ENCODE results near the gene YJEFN3. TPM values are rescaled to one million over a fixed set of nuclear protein-coding genes. Genes with fewer than 3 reads are reported as not detected.

YJEFN3 gene
- polyA plus RNA-seq, 2 of the 4 experiments (the other 2 are of a cell fraction), result 3.2 to 7.2 TPM

- TF ChIP-seq KDM5A (IDR thresholded peaks at IDR 0.05), result no peak
- TF ChIP-seq HDAC2 (IDR thresholded peaks at IDR 0.05), result no peak
- TF ChIP-seq CEBPB (IDR thresholded peaks at IDR 0.05), result no peak
- TF ChIP-seq MAX (IDR thresholded peaks at IDR 0.05), result no peak
- no peak for TF ChIP-seq KDM1A (IDR thresholded peaks at IDR 0.05; ENCODE audit: low read depth)
- no peak for TF ChIP-seq NFE2L2 (conservative IDR thresholded peaks at IDR 0.05; ENCODE audit: low read length)
- no peak for TF ChIP-seq ZC3H11A (IDR thresholded peaks at IDR 0.05)
- TF ChIP-seq JUNB (IDR thresholded peaks at IDR 0.05), result no peak
These were observed 38.9 kb upstream of the YJEFN3 start (continued) for GRCh38 chr19:19489804-19490204.

- TF ChIP-seq RAD21 (conservative IDR thresholded peaks at IDR 0.05 in 1 of 2, IDR thresholded peaks at IDR 0.05 in 1 of 2) (peak; percentile 70 to 73), FOSL2 (IDR thresholded peaks at IDR 0.05) (no peak), FOSL2 (CRISPR knock-in tag; IDR thresholded peaks at IDR 0.05) (no peak), SMC3 (IDR thresholded peaks at IDR 0.05) (peak; percentile 49), CTCF (IDR thresholded peaks at IDR 0.05) (peak; percentile 69)
- WGBS (ENCODE audit: missing lambda C conversion rate), result 32% methylated on average over 17 of the region's 20 CpGs
- H3K4me1 ChIP-seq, result peaks cover 20% of the 10 kb centered on the region; the same call in 2 of the 3 replicates
- H3K27ac ChIP-seq, result peak overlapping the region in 1 of 2 experiments; percentile 72; a peak in 2 of 6 replicates
- DNase-seq (ENCODE audit: low read depth in 1 of 2, low spot score in 1 of 2) (peak; percentile 66 to 74), FAIRE-seq (no peak), ATAC-seq (peak; percentile 64 to 72)
- no peaks in the 10 kb centered on the region for H3K9me3 ChIP-seq
- no peak overlapping the region for H3K4me3 ChIP-seq
- ChIA-PET POLR2A (interaction anchor here (1.8 kb wide), 1 partner anchor 105 kb away, joined by 8 read pairs; no protein-coding TSS in a partner anchor), CTCF (interaction anchor here (0.6 to 4.9 kb wide), 44 partner anchors 9 to 443 kb away, joined by 3 to 53 read pairs (median 5); partner anchors contain the start of genes GATAD2A, NDUFA13 and TSSK6)
- H3K4me2 ChIP-seq, result 0 out of 3 replicates have a peak overlapping the region, but pooled peaks have one; percentile 16
These were observed 38.3 kb upstream of the YJEFN3 start for GRCh38 chr19:19490214-19490968.

GRCh38 chr19:19491321-19492025 lies 37.2 kb upstream of the YJEFN3 start:
- no peak overlapping the region for H3K27ac ChIP-seq
- DNase-seq (ENCODE audit: low read depth in 1 of 2, low spot score in 1 of 2), result no peak
- no peak for ATAC-seq
- no peak for FAIRE-seq
- H3K4me3 ChIP-seq, result no peak overlapping the region
- WGBS (ENCODE audit: missing lambda C conversion rate), result 75% methylated on average over 7 of the region's 15 CpGs
- H3K4me2 ChIP-seq, result no peak overlapping the region
- no peaks in the 10 kb centered on the region for H3K9me3 ChIP-seq
- H3K4me1 ChIP-seq, result peaks cover 20% of the 10 kb centered on the region; the same call in 2 of the 3 replicates
- ChIA-PET POLR2A (no interaction called here), CTCF (interaction anchor here (0.7 to 4.9 kb wide), 28 partner anchors 8 to 444 kb away, joined by 3 to 53 read pairs (median 5); partner anchors contain the start of genes GATAD2A, NDUFA13 and TSSK6)
- TF ChIP-seq REST (IDR thresholded peaks at IDR 0.05) (no peak), RFX5 (IDR thresholded peaks at IDR 0.05) (no peak), HES2 (IDR thresholded peaks at IDR 0.05) (no peak), ELK1 (IDR thresholded peaks at IDR 0.05; ENCODE audit: low read depth, low read length) (no peak), CHD2 (IDR thresholded peaks at IDR 0.05; ENCODE audit: low read length, partially characterized antibody) (no peak), NPAS2 (CRISPR knock-in tag; IDR thresholded peaks at IDR 0.05; ENCODE audit: borderline replicate concordance) (no peak), MAZ (IDR thresholded peaks at IDR 0.05; ENCODE audit: borderline replicate concordance, low read depth, low read length) (no peak), TFCP2L1 (CRISPR knock-in tag; IDR thresholded peaks at IDR 0.05) (no peak), RARB (CRISPR knock-in tag; IDR thresholded peaks at IDR 0.05) (no peak), MYC (IDR thresholded peaks at IDR 0.05; ENCODE audit: borderline replicate concordance, low read length) (no peak), ZFP36 (IDR thresholded peaks at IDR 0.05; ENCODE audit: borderline replicate concordance, partially characterized antibody) (no peak), FOXS1 (CRISPR knock-in tag; IDR thresholded peaks at IDR 0.05) (no peak), EP300 (IDR thresholded peaks at IDR 0.05) (no peak), FOSB (CRISPR knock-in tag; IDR thresholded peaks at IDR 0.05) (no peak), KDM5A (IDR thresholded peaks at IDR 0.05) (no peak), JUN (IDR thresholded peaks at IDR 0.05) (no peak)

Data from A549 (cell line).